ENCODE results near the gene LTO1.

LTO1 gene

DNA sequence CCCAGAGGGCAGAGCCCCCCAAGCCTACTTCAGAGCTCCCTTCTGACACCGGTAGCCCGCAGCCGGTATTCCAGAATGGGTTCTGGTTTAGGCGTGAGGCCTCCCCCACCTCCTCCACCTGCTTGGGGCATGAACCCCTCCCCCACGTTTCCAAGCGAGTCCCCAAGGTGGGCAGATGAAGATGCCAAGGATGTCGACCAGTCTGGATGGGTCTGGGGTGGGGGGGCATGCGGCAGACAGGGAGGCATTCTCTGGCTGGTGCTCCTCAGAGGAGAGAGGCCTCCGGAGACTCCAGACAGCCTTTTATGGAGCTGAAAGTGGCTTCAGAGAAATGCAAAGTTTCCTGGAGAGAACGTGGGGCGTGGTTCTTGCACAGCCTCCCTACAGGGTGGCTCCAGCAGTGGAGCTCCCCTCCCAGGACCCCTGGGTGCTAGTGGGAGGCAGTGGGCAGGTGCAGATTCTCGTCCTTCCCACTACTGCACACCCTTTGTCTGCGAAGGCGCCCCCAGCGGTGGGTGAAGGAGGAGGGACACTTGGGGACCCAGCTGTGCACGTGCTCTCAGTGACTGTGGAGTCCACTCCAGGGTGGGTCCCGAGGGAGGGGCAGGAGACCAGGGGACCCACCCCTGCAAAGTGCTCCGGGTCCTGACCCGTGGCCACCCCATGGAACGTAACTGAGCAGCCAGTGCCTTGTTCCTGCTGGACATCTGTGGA, 30.0 kb downstream of the LTO1 start:
- no peak for DNase-seq (ENCODE audit: low read depth)

DNA sequence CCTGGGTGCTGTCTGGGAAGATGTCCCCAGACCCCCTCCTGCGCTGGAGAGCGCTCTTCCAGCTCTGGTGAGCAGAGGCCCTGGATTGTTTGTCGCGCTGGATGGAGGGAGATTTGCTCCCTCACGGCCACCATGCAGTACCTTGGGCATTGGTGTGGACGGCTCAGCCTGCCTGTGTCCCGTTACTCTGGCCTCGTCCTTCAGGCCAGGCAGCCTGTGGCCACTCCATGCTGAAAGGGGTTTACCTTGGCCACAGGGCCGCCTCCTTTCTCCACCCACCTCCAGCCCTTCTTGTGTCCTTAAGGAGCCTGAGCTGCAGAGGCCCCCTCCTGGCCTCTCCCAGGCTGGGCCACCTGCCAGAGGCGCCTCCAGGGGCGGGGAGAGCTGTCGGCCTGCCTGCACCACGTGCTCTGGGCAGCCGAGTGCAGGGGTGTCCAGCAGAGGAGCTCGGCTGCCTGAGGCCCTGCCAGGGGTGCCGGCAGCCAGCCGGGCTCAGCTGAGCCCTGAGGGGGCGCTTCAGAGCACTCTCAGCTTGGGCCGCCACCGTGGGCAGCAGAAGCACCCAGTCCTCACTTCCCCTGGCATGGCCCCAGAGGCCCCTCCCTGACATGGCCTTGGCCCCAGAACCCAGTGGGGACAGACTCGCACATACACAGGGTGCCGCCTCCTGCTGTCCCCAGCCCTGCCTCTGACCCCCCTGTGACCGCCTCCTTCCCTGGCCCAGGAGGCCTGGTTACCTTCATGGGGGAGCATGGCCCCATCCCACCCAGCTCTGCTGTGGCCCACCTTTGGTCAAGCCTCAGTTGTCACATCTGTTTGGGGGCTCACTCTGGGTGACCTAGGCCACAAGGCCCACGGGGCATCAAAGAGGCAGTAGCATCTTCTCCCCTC, 30.8 kb downstream of the LTO1 start:
- DNase-seq (ENCODE audit: low read depth): peak; percentile 79

DNA sequence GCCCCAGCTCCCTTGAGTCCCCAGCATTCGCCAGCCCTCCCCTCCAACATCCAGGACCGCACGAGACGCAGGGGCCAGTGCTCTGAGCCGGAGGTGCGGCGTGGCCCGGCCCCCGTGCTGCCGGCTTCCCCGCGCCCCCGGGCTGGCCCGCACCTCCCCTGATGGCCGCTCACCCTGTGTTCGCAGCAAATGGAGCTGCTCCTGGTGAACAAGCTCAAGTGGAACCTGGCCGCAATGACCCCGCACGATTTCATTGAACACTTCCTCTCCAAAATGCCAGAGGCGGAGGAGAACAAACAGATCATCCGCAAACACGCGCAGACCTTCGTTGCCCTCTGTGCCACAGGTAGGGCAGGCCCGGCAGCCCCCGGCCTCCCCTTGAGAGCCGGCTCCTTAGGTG, 31.5 kb downstream of the LTO1 start:
- DNase-seq (ENCODE audit: low read depth): no peak

DNA sequence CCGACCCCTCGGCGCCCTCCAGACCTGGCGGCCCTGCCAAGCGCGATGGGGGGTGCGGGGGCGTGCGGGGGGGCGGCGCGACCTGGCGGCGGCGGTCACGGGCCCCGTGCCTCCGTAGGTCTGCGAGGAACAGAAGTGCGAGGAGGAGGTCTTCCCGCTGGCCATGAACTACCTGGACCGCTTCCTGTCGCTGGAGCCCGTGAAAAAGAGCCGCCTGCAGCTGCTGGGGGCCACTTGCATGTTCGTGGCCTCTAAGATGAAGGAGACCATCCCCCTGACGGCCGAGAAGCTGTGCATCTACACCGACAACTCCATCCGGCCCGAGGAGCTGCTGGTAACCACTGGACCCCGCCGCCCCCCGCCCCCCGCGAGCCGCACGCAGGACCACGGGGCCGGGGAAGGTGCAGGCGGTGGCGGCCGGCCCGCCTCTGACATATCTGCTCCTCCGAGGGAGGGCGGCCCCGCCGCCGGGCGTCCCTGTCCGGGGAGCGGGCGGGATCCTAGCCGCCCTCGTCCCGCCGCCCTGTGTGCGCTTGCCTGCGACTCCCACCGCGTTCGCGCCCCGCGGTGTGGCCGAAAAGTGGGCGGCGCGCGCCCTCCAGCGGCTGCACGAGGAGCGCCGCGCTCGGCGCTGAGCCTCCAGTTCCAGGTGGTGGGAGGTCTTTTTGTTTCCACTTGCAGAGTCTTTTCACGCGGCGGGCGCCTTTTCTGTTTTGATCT, 32.1 kb downstream of the LTO1 start:
- peak; percentile 48 for DNase-seq (ENCODE audit: low read depth)

DNA sequence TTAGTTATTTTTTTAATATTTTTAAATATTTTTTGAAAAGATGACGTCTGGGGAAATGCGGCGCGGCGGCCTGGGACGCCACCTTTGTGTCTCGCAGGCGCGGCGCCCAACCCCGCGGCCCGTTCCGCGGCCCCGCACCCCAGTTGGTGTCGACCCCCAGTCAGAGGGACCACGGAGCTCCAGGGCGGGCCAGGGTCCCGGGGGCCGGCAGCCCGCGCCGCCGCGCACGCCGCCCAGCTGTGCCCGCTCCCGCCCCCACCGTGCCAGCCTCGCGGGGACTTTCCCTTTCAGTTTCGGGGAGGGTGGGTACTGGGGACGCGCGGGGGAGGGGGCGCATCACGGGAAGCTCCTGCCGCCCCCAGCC, 32.6 kb downstream of the LTO1 start:
- no peak for DNase-seq (ENCODE audit: low read depth)

DNA sequence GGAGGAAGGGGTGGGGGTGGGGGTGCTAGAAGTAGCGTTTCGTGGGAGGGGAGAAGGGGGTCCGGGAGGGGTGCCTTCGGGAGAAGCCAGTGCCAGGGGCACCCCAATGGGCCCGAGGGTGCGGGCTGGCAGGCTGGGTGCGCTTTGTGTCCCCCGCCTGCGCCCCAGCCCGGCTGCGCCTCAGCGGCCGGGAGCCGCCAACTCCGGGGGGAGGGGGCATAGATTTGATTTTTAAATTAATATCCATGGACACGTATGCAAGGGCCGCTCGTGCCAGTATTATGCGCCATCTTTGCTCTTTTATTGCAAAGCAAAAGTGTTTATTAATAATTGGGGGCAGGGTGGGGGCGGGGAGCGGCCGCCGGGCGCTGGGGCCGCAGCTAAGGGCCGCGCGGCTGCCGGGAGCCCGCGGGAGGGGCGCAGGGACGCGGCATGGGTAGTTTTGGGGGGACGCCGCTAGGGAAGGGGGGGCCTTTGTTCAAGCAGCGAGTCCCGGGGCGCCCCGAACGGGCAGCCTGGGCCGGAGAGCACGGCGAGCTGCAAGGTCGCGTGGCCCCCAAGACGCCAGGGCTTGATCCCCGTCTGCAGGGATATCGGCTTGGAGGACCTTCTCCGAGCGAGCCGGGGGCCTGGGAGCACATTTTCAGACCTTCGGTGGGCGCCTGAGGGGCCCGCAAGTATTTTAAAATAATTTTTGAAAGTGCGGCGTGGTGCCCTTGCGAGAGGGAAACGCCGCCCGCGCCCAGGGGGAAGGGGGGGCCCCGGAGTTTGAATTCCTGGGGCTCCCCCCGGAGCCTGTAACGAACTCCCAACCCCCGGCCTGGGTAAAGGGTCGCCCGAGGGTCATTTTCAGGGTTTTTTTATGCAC, 33.2 kb downstream of the LTO1 start:
- DNase-seq (ENCODE audit: low read depth): no peak

DNA sequence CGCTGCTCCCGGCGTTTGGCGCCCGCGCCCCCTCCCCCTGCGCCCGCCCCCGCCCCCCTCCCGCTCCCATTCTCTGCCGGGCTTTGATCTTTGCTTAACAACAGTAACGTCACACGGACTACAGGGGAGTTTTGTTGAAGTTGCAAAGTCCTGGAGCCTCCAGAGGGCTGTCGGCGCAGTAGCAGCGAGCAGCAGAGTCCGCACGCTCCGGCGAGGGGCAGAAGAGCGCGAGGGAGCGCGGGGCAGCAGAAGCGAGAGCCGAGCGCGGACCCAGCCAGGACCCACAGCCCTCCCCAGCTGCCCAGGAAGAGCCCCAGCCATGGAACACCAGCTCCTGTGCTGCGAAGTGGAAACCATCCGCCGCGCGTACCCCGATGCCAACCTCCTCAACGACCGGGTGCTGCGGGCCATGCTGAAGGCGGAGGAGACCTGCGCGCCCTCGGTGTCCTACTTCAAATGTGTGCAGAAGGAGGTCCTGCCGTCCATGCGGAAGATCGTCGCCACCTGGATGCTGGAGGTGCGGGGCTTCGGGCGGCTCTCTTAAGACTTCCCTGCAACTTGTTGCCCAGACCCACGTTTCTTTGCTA, 34.1 kb downstream of the LTO1 start, which contains the start of gene CCND1:
Gene CCND1 (plus strand): TSS at position 162 of the 587 bp plus-strand sequence. CDS start 158 bp downstream, at position 320.
- DNase-seq (ENCODE audit: low read depth): peak; percentile 88

DNA sequence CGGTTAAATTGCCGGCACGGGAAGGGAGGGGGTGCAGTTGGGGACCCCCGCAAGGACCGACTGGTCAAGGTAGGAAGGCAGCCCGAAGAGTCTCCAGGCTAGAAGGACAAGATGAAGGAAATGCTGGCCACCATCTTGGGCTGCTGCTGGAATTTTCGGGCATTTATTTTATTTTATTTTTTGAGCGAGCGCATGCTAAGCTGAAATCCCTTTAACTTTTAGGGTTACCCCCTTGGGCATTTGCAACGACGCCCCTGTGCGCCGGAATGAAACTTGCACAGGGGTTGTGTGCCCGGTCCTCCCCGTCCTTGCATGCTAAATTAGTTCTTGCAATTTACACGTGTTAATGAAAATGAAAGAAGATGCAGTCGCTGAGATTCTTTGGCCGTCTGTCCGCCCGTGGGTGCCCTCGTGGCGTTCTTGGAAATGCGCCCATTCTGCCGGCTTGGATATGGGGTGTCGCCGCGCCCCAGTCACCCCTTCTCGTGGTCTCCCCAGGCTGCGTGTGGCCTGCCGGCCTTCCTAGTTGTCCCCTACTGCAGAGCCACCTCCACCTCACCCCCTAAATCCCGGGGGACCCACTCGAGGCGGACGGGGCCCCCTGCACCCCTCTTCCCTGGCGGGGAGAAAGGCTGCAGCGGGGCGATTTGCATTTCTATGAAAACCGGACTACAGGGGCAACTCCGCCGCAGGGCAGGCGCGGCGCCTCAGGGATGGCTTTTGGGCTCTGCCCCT, 34.7 kb downstream of the LTO1 start:
- DNase-seq (ENCODE audit: low read depth): no peak

DNA sequence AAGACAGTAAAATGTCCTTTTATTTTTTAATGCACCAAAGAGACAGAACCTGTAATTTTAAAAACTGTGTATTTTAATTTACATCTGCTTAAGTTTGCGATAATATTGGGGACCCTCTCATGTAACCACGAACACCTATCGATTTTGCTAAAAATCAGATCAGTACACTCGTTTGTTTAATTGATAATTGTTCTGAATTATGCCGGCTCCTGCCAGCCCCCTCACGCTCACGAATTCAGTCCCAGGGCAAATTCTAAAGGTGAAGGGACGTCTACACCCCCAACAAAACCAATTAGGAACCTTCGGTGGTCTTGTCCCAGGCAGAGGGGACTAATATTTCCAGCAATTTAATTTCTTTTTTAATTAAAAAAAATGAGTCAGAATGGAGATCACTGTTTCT, 35.3 kb downstream of the LTO1 start:
- DNase-seq (ENCODE audit: low read depth): no peak

DNA sequence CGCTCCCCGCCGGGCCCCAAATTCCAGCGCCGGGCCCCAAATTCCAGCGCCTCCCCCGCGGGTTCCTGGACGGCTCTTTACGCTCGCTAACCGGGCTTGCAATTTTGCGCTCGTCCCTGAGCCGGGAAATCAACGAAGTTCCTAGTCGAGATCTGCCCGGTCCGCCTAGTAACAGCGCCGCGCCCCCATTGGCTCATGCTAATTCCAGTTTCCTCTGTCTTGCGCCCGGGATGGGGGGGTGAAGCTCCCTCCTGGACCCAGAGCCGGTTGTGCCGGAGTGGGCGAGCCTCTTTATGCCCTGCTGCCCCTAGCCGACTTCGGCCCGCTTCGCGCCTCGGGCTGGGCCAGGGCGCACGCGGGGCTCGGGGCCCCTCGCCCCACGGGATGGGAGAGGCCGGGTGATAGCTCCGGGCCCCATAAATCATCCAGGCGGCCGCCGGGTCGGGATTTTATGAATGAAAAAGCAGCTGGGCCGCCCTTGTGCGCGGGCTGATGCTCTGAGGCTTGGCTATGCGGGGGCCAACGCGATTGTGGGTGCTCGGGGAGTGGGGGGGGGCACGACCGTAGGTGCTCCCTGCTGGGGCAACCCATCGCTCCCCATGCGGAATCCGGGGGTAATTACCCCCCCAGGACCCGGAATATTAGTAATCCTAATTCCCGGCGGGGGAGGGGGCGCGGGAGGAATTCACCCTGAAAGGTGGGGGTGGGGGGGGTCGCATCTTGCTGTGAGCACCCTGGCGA, 36.0 kb downstream of the LTO1 start:
- peak; percentile 96 for DNase-seq (ENCODE audit: low read depth)

DNA sequence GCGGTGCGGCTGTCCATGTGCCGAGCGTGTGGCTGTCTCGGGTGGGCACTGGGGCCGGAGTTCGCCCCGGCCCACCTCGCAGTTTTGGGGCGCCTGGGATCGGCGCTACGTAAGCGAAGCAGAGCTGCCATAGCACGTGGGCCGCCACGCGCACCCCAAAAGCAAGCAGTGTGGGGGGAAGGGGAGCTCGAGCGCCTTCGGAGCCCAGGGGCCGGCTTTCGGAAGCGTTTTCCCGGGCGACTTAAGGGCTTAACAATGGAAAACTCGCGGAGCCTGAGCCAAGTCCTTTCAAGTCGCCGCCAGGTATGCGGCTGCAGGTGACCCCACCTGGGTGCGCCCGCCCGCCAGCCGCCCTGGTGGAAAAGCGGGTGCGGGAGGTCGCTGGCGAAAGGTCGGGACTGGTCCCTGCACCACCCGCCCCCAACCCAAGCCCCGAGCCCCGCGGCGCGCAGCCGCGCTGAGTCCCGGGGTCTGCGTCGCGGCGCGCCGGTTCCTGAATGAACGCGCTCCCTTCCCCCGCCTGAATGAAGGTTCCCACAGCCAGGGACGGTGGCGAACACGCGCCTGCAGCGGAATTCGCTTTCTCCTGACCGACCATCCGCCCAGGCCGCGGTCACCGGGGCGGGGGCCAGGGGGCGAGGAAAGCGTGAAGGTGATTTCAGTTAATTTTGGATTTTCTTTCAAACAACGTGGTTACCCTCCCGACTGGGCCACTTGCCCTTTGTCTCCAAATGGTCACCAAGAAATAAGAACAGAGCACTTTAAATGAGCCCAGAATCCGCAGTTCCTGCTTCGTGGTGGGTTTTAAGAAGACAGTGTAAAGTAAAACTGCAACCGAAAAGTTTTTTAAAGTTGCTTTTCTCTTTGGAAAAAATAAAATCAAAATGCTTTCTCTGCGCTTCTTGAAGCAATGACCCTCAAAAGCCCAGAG, 36.9 kb downstream of the LTO1 start:
- DNase-seq (ENCODE audit: low read depth): no peak

DNA sequence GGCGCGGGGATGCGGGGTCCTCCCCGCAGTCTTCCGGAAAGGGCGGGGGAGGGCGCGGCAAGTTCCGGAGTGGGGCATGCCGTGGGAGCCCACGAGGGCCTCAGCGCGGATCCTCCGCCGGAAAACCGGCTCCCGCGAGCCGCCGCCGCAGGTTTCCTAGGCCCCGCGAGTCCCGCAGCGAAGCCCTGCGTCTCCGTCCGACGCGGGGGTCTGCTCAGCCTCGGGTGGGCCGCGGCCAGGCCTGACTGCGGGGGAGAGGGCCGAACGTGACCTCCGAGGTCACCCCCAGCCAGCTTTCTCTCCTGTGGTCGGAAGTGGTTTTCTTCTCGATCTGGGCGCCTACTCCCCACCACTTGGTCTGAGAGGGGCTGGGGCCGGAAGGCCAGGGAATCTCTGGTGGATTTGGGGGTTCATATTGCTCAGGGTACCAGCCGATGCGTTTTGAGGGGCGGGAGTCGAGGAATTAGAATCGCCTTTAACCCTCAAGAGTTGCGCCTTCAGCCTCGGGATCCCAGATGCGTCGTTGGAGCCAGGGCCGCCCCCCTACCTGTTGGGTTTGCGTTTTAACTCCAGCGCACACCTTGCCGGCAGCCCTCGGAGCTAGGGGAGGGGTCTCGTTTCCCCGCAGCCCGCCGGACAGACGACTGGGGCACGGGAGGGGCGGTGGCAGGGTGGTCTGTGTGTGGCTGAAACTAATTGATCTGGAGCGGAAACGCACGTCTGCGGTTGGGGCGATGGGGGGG, 37.8 kb downstream of the LTO1 start:
- DNase-seq (ENCODE audit: low read depth): no peak

DNA sequence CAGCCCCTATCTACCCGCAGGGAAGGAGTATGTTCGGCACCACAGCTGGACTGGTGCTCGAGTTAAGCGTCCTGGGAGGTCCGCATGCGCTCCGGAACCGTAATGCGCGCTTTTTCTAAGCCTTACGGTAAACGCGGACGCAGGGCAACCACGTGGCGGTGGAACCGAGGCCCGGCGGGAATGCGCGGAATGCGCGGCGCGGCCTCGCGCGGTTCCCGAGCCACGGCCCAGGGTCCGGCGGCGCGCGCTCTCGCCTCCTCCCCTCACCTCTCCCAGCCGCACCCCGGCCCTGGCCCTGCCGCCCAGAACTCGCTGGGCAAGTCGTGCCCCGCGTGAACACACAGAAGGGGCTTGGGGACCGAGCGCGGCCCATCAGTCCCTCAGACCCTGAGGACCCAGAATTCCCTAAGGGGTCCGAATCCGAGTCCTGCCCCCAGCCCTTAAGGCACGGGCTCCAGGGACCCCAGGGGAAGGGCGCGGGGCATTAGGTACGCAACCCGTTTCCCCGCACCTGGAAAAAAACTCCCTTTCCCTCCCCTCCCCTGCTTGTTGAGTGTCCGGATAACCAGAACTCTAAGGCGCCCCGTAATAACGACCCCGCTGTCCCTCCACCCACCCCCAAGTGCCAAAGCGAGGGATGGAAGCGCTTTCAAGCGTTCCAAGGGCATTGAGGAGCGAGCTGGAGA, 38.5 kb downstream of the LTO1 start:
- peak; percentile 73 for DNase-seq (ENCODE audit: low read depth)

DNA sequence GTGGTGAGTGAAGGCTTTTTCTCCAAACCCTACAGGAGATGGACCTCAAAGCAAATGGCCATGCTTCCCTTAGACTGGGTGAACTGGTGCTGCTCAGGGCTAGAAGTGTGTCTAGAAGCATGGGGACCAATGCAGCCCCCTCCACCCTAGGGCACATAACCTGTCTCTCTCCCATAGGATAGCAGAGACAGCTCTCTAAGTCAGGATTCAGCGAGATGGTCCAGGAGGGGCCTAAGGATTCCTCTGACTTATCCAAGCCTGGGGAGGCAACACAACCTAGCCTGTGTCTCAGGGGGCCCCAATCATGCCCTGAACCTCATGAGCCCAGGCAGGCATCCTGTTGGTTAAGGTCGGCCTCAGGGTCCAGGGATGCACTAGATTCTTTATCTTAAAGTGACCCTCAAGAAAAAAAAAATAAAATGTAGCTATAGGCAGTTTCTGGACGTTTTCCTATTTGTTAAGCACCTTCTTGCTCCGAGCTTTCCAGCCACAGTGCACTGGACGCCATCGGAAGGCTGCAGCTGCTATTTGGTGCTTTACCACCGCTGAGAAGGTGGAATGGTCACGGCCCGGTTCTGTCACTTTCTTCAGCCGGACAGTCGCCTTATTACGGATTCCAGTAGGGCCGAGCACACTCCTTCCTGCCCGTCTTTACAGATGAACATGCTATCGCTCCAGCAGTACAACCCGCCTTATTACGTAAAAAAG, 39.2 kb downstream of the LTO1 start:
- no peak for DNase-seq (ENCODE audit: low read depth)

DNA sequence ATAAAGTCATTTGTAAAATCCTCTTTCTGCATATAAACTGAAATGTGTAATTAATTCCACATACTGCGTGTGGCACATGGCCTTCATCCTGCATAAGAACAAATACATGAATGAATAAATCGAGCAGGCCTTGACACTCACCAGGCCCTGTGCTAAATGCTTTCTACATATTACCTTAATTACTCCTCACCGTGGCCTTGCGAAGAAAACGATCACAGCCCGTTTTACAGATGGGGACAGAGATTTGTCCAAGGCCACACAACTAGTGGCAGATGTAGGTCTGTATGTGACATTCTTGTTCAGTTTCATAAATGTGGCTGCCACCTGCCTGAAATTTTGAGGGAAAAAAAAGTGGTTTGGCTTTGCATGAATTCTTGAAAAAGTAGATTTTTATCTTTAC, 40.0 kb downstream of the LTO1 start:
- DNase-seq (ENCODE audit: low read depth): no peak

DNA sequence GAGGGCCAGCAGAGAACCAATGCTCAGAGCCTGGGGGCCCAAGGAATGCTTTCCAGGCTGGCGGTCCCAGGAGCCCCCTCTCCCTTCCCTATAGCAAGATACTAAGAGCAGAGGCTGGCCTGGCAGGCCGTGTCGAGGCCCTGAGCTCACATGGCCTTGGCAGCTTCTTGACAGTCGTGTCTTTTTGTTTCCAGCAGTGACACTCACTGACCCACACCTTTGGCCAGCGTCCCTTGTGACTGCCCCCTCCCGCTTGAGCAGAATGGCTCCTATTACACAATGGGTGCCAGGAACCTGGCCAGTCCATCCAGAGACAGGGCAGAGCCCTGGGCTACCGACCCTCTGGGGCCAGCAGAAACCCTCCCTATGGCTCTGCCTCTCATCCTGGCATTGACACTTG, 40.6 kb downstream of the LTO1 start:
- no peak for DNase-seq (ENCODE audit: low read depth)

DNA sequence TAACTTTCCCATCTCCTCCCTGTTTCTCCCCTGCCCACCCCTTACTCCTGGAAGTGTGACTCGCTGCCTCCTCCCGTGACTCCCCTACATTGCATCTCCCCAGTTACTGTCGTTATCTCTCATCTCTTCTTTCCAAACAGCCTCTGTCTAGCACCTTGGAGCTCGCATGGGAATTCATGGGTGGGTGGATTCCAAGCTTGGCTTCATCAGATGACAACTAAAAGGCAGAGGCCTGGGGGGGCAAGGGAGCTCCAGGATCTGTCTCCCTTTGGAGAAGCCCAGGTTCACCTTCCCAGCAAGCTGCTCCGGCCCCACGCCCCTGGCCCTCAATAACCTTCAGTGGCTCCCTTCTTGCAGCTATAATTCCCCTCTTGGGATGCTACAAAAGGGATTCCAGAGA, 41.1 kb downstream of the LTO1 start:
- DNase-seq (ENCODE audit: low read depth): no peak

Measured in stromal cell of bone marrow (primary cell).